GM19035 (cell line): ENCODE data around the gene AP2B1.

Experiments
- ATAC-seq: cut with Tn5 transposase; IDR thresholded peaks from one replicate; pipeline ENCODE4 v1.9.1; 2021; ENCODE audit not compliant: unreplicated experiment

Gene AP2B1

DNA sequence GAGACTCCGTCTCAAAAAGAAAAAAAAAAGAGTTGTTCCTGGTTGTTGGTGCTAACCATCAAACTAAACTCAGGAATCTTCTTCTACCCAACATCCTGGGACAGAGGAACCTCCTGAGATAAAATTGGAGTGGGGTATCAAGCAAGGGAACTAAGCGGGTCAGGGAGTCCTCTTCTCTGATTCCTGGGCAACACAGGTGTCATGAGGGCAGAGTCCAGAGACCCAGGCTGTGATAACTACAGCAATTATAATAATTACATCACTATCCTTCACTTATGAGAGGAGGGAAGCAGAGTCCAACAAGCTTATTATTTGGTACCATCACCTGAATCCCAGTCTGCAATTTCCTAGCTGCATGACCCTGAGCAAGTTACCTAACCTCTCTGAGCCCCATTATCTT is 181.7 kb downstream of the AP2B1 start:
- no peak for ATAC-seq

DNA sequence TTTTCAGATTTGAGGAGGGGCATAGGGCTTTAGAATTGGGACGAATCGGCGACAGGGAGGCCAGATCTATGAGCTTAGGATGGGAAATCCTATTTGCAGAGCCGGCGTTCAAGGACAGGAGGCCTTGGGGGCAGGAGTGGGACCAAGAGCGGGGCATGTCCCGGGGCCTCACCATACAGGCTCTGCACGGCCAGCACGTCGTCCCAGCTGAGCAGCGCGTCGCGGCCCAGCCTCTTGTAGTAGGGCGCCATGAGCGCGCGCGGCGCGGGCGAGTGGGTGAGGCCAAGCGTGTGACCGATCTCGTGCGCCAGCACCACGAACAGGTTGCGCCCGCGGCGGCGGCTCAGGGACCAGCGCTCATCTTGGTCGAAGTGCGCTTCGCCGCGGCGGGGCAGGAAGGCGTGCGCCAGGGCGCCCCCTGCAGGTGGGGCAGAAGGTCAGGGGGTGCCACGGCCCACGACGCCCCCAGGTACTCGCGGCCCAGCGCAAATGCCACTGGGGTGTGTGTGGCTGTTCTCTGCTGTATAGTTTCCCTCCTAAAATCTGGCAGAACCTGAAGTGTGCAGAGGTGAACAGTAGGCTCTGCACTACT is 182.9 kb downstream of the AP2B1 start:
- ATAC-seq: no peak

DNA sequence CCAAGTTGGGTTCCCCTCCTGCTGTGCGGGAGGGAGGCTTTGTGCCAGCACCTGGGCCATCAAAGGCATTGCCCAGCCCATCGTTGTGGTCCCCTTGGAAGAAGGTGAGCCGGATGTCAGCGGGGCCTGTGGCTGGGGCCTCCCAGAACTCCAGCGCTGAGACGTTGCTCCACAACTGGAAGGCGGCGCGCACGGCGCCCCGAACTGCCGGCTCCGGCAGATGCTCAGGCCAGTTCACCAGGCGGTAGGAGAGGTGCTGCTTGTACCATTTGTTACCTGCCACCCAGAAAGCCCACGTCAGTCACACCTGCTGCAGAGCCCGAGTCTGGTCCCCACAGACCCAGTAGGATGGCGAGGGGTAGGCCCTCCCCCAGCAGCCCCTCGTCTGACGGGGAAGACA is 186.0 kb downstream of the AP2B1 start:
- no peak for ATAC-seq

DNA sequence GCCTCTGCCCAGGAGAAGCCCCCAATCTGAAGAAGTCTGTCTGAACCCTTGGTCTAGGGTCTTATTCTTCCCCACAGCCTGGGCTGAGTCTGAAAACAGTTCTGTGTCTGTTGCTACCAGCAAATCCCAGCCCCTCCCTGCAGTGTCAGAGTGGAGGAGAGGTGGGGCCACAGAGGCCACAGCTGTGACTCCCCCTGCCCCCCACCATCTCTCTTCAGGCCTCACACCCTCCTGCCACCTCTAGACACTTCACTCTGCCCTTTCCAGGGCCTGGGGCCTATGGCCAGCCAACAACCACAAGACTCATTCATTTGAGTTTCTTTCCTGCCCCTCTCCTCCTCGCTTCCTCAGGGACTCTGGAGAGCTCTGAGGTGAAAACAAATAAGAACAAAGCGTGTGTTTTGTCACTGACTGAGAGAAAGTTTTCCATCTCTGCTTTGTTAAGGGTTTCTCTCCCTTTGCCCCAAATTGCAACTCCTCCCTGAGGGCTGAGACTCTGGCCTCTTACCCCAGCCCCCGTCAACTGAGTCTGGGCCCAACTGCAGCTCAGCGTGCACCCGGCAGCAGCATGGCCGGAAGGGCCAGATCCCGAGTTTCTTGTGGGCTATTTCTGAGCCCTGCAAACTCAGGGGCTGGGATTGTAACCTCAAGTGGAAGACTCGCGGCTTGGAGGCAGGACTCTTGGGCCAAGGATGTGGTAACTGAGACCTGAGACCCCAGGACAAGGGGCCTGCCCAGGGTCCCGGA is 186.7 kb downstream of the AP2B1 start:
- no peak for ATAC-seq

DNA sequence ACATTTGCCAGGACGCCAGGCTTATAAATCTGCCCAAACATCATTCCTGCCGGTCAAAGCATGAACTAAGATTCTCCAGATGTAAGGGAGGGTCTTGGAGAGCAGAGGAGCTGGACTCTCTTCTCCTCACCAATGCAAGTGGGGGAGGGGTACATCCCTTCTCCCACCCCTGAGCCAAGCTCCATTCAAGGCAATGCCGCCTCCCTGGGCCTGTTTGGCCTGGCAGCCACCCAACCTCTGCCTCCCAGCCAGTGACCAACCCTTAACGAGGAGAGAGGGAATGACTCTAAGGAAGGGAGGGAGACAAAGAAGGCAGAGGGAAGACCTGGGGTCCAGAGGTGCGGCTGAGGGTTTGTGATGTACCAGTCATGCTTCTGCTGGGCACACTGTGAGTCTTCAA is 187.4 kb downstream of the AP2B1 start:
- no peak for ATAC-seq

DNA sequence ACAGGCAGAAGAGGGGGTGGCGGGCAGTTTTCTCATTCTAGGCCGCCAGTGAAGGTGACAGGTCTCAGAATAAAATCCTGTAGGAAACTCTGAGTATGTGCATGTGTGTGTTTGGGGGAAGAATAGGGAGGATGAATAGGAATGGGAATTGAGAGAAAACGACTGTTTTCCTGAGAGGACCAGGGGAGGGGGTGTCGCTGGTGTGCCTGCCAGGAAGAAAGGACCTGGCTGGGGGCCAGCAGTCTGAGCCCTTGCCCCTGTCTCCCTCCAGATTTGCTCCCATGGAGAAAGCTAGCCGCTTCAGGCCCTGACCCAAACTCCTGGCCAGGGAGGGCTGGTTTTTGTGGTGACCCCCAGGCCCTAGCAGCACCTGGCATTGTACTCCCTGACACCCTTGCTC is 187.9 kb downstream of the AP2B1 start:
- no peak for ATAC-seq

DNA sequence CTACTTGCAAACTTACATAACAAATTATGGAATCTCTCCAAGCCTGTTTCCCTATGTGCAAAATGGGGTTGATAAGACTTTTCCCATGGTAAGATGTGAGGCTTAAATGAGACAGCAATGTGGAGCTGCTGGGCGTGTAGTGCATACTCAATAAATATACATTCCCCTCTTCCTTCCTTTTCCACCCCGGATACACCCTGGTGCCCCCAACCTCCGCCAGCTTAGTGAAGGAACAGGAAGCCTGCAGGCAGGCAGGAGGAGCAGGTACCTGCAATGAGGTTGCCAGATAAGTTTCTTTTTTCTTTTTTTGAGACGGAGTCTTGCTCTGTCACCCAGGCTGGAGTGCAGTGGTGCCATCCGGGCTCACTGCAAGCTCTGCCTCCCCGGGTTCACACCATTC is 188.5 kb downstream of the AP2B1 start:
- ATAC-seq: no peak
